HEK293T (cell line): ENCODE data around the gene BPI.

Source experiments
- CTCF ChIA-PET: fragments of 350-600 bp; formaldehyde crosslinking; extraction: SDS; loops from one replicate; lab custom pipeline; 2021; ENCODE audit warnings: antibody characterized with exemption, inconsistent platforms; lab: Yijun Ruan, JAX
- POLR2A ChIA-PET: fragments of 350-600 bp; formaldehyde crosslinking; extraction: SDS; loops from one replicate; lab custom pipeline; 2020; ENCODE audit warnings: antibody characterized with exemption, inconsistent platforms; lab: Yijun Ruan, JAX
- DNase-seq: peaks from one replicate; pipeline ENCODE4 v3.0.0; 2012; ENCODE audit warnings: mixed read lengths; ENCODE audit errors: extremely low spot score
- ARNT ChIP-seq: fragments of 450-650 bp; IDR thresholded peaks from 2 replicates; pipeline ENCODE4 v1.6.1; 2017; ENCODE audit warnings: mild to moderate bottlenecking
- BHLHE40 ChIP-seq: fragments of 450-650 bp; IDR thresholded peaks from 2 replicates; pipeline ENCODE4 v1.6.1; 2016; ENCODE audit warnings: mild to moderate bottlenecking, moderate library complexity, borderline replicate concordance
- CTBP1 ChIP-seq: fragments of 450-650 bp; IDR thresholded peaks from 2 replicates; pipeline ENCODE4 v1.6.1; 2016; ENCODE audit warnings: borderline replicate concordance
- ELF4 ChIP-seq: fragments of 450-650 bp; IDR thresholded peaks from 2 replicates; pipeline ENCODE4 v1.6.1; 2017; ENCODE audit warnings: antibody characterized with exemption
- FOXA1 ChIP-seq: fragments of 450-650 bp; IDR thresholded peaks from 2 replicates; pipeline ENCODE4 v1.6.1; 2016; ENCODE audit warnings: mild to moderate bottlenecking
- FOXK2 ChIP-seq: fragments of 450-650 bp; IDR thresholded peaks from 2 replicates; pipeline ENCODE4 v1.6.1; 2016; ENCODE audit warnings: mild to moderate bottlenecking
- FOXM1 ChIP-seq: fragments of 450-650 bp; IDR thresholded peaks from 2 replicates; pipeline ENCODE4 v1.6.1; 2017; ENCODE audit warnings: mild to moderate bottlenecking, borderline replicate concordance
- HDGF ChIP-seq: fragments of 450-650 bp; IDR thresholded peaks from 2 replicates; pipeline ENCODE4 v1.6.1; 2017; ENCODE audit warnings: antibody characterized with exemption, borderline replicate concordance
- L3MBTL2 ChIP-seq: fragments of 450-650 bp; conservative IDR thresholded peaks from 2 replicates; pipeline ENCODE4 v1.6.1; 2016; ENCODE audit warnings: mild to moderate bottlenecking
- LEF1 ChIP-seq: fragments of 450-650 bp; IDR thresholded peaks from 2 replicates; pipeline ENCODE4 v1.6.1; 2017; ENCODE audit warnings: mild to moderate bottlenecking, borderline replicate concordance
- NFRKB ChIP-seq: fragments of 450-650 bp; IDR thresholded peaks from 2 replicates; pipeline ENCODE4 v1.6.1; 2016; ENCODE audit warnings: mild to moderate bottlenecking, moderate library complexity
- SP1 ChIP-seq: fragments of 450-650 bp; IDR thresholded peaks from 2 replicates; pipeline ENCODE4 v1.6.1; 2017
- SUZ12 ChIP-seq: fragments of 450-650 bp; IDR thresholded peaks from 2 replicates; pipeline ENCODE4 v1.6.1; 2016; ENCODE audit warnings: mild to moderate bottlenecking
- TARDBP ChIP-seq: fragments of 450-650 bp; IDR thresholded peaks from 2 replicates; pipeline ENCODE4 v1.6.1; 2016
- ZNF384 ChIP-seq: fragments of 450-650 bp; IDR thresholded peaks from 2 replicates; pipeline ENCODE4 v1.6.1; 2016
- TF ChIP-seq, protein P1 (sequence below): fragments of 450-650 bp; IDR thresholded peaks from 2 replicates; pipeline ENCODE4 v1.6.1; 2016

BPI gene

DNA sequence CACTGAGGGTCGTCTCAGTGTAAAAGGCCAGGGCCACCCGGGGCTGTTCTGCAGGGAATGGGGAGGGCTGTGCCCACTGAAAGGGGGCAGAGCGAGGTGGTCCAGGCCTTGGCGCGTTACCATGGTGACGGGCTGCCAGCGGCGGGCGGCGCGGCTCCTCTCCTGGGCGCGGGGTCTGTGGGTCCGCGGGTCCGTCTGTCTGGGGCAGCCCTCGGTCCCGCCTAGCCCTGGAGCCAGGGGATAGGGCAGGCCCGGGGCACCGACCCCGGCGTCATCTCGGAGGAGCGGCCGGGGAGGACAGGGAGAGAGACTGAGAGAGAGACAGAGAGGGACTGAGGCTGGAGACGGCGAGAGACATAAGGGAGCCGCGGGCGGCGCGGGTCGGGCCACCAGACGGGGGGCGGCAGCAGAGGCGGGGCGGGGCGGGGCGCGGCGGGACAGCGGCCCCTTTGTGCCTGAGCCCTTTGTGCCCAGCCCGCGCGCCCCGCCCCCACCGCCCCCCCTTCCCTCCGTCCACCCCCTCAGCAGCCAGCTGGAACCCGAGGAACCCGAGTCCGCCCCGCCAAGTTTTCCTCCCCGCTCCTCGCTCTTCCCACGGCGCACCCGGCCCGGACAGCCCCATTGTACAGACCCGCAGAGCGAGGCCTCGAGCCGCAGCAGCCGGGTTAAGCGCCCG lies 43.4 kb upstream of the BPI start, which contains the start of gene KIAA1755:
TSS of gene KIAA1755 (minus strand) at position 358 of the 676 bp plus-strand sequence. CDS start at position 123, 235 bp downstream.
- DNase-seq, result no peak
- ChIA-PET CTCF (no interaction called here), POLR2A (interaction anchor here (0.6 kb wide), 1 partner anchor 289 kb away, joined by 3 read pairs; no protein-coding TSS in a partner anchor)
- TF ChIP-seq SP1 (no peak), NFRKB (no peak), ARNT (no peak), ELF4 (no peak), ZNF384 (no peak), CTBP1 (no peak), LEF1 (no peak), FOXA1 (no peak)

DNA sequence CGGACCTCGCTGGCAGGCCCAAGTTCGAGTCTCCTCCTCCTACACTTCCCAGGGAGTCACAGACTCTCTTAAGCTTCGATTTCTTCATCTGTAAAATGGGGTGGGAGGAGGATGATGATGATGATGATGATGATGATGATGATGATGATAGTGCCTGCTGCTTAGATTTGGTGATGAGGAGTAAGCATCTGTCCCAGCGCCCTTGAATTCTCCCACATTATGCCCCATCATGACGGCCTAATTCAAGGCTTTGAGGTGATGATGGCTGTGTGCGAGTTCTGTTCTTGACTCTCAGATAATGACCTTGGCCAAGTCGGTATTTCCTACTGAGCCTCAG lies 42.9 kb upstream of the BPI start:
- CTCF ChIA-PET, result no interaction called here

DNA sequence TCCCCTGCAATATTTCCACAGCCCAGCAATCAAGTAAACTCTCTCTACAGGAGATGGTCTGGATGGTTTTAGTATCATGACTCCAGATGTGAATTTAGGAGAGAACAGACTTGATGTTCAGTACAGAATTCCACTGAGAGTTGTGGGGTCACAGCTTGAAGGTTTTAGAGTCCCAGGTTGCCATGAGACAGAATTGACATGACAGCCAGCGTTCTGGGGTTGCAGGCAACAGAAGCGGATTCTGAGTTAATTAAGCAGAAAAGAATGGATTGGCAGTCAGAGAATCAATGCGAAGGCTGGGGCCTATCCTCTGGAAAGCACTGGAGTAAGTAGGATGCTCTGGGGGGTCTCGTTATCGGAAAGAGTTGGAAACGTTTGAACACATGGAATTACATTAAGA lies 41.0 kb upstream of the BPI start:
- ChIA-PET POLR2A (no interaction called here), CTCF (no interaction called here)
- no peak for TF ChIP-seq SUZ12
- TF ChIP-seq L3MBTL2, result no peak
- TF ChIP-seq TARDBP, result no peak
- no peak for TF ChIP-seq NFRKB
- no peak for TF ChIP-seq FOXA1
- TF ChIP-seq HDGF, result no peak
- TF ChIP-seq, protein P1, sequence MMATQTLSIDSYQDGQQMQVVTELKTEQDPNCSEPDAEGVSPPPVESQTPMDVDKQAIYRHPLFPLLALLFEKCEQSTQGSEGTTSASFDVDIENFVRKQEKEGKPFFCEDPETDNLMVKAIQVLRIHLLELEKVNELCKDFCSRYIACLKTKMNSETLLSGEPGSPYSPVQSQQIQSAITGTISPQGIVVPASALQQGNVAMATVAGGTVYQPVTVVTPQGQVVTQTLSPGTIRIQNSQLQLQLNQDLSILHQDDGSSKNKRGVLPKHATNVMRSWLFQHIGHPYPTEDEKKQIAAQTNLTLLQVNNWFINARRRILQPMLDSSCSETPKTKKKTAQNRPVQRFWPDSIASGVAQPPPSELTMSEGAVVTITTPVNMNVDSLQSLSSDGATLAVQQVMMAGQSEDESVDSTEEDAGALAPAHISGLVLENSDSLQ, result no peak
- TF ChIP-seq ARNT, result no peak
- TF ChIP-seq BHLHE40, result no peak
- TF ChIP-seq SP1, result no peak
- TF ChIP-seq CTBP1, result no peak
- no peak for TF ChIP-seq LEF1
- DNase-seq, result no peak

More for the DNA sequence above, 42.9 kb upstream of the BPI start:
- POLR2A ChIA-PET, result interaction anchor here (0.6 kb wide), 1 partner anchor 289 kb away, joined by 3 read pairs; no protein-coding TSS in a partner anchor
- TF ChIP-seq FOXA1, result no peak
- TF ChIP-seq CTBP1, result no peak
- no peak for DNase-seq

- TF ChIP-seq, protein P1, result no peak
- TF ChIP-seq TARDBP (no peak), HDGF (no peak), FOXA1 (no peak), CTBP1 (no peak), ELF4 (no peak), ARNT (no peak), FOXM1 (no peak), LEF1 (no peak), BHLHE40 (no peak), L3MBTL2 (no peak), SUZ12 (no peak), SP1 (no peak)
- ChIA-PET POLR2A (no interaction called here), CTCF (no interaction called here)
- DNase-seq, result no peak
Observed at GRCh38 chr20:38266426-38266825, 37.5 kb upstream of the BPI start.

GRCh38 chr20:38267296-38267695 lies 36.7 kb upstream of the BPI start:
- CTCF ChIA-PET, result no interaction called here
- POLR2A ChIA-PET, result no interaction called here
- TF ChIP-seq TARDBP, result no peak
- no peak for TF ChIP-seq CTBP1
- no peak for TF ChIP-seq FOXM1
- no peak for TF ChIP-seq ARNT
- TF ChIP-seq NFRKB, result no peak
- TF ChIP-seq ELF4, result no peak
- TF ChIP-seq SUZ12, result no peak
- no peak for TF ChIP-seq FOXK2
- no peak for TF ChIP-seq BHLHE40
- TF ChIP-seq LEF1, result no peak
- TF ChIP-seq L3MBTL2, result no peak
- TF ChIP-seq, protein P1, result no peak
- TF ChIP-seq FOXA1, result no peak
- TF ChIP-seq HDGF, result no peak
- no peak for TF ChIP-seq ZNF384
- no peak for TF ChIP-seq SP1
- DNase-seq, result no peak

GRCh38 chr20:38267901-38268514 lies 35.9 kb upstream of the BPI start:
- no peak for DNase-seq
- POLR2A ChIA-PET, result no interaction called here
- CTCF ChIA-PET, result no interaction called here
- TF ChIP-seq BHLHE40, result no peak
- TF ChIP-seq FOXA1, result no peak
- TF ChIP-seq TARDBP, result no peak
- TF ChIP-seq ARNT, result no peak
- no peak for TF ChIP-seq CTBP1
- no peak for TF ChIP-seq HDGF
- no peak for TF ChIP-seq ELF4
- TF ChIP-seq ZNF384, result no peak
- no peak for TF ChIP-seq FOXM1

DNA sequence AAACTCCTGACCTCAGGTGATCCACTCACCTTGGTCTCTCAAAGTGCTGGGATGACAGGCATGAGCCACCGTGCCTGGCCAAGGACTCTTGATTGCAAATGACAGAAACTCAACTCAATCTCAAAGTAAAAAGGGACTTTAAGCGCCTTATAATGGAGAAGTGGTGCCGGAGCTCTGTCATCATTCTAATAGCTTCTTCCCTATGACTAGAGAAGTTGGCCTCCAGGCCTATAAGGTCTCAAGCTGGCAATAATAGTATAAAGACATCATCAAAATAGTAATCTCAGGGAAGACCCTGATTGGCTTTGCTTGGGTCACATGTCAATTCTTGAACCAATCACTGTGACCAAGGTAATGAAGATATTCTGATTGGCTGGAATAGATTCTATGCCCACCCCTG lies 34.9 kb upstream of the BPI start:
- ChIA-PET POLR2A (no interaction called here), CTCF (interaction anchor here (1.2 kb wide), 1 partner anchor 25 kb away, joined by 3 read pairs; no protein-coding TSS in a partner anchor)
- TF ChIP-seq SP1 (no peak), L3MBTL2 (no peak), LEF1 (no peak), ARNT (no peak), NFRKB (no peak), FOXM1 (no peak), ZNF384 (no peak), BHLHE40 (no peak), CTBP1 (no peak), FOXA1 (no peak), SUZ12 (no peak), TARDBP (no peak), FOXK2 (no peak), HDGF (no peak)
- TF ChIP-seq, protein P1, result no peak
- no peak for DNase-seq
